Liver (tissue), 9 donors: ENCODE results near the gene BRINP1. TPM values are rescaled to one million over a fixed set of nuclear protein-coding genes. Genes with fewer than 3 reads are reported as not detected.

Experiments used
- DNase-seq: peaks from one replicate; pipeline ENCODE4 v3.0.0-alpha.2; 2017; ENCODE audit warnings: low spot score
- H3K27ac ChIP-seq, 2 donors: one replicate each; pipeline ENCODE4 v1.7.0; 2013; ENCODE audit warnings: inconsistent platforms in 2 of 2, low read length in 2 of 2, control low read depth in 1 of 2, low read depth in 1 of 2, mild to moderate bottlenecking in 1 of 2
- H3K27me3 ChIP-seq, 4 donors: one replicate each; pipeline versions ENCODE4 v1.6.1 to v1.7.0; 2013; ENCODE audit warnings: low read length in 3 of 4, inconsistent platforms in 1 of 4, mild to moderate bottlenecking in 1 of 4, moderate library complexity in 1 of 4; ENCODE audit not compliant: control insufficient read depth in 4 of 4, insufficient read depth in 4 of 4
- H3K36me3 ChIP-seq, 4 donors: one replicate each; pipeline versions ENCODE4 v1.6.1 to v1.7.0; 2013; ENCODE audit warnings: low read length in 3 of 4, mild to moderate bottlenecking in 3 of 4, low read depth in 1 of 4, moderate library complexity in 1 of 4; ENCODE audit not compliant: control insufficient read depth in 4 of 4, insufficient read depth in 3 of 4
- H3K4me1 ChIP-seq, 4 donors: one replicate each; pipeline versions ENCODE4 v1.6.1 to v1.7.0; 2013; ENCODE audit warnings: low read length in 3 of 4, mild to moderate bottlenecking in 3 of 4, moderate library complexity in 1 of 4; ENCODE audit not compliant: control insufficient read depth in 4 of 4, insufficient read depth in 4 of 4
- H3K4me3 ChIP-seq, 3 donors: one replicate each; pipeline versions ENCODE4 v1.6.1 to v1.7.0; 2013; ENCODE audit warnings: low read length in 3 of 3, control low read depth in 1 of 3, low read depth in 1 of 3, mild to moderate bottlenecking in 1 of 3
- H3K9ac ChIP-seq, 2 donors: one replicate each; pipeline ENCODE4 v1.7.0; 2013; ENCODE audit warnings: low read length in 2 of 2, mild to moderate bottlenecking in 2 of 2, moderate library complexity in 2 of 2, control low read depth in 1 of 2, low read depth in 1 of 2
- H3K9me3 ChIP-seq, 4 donors: one replicate each; pipeline versions ENCODE4 v1.6.1 to v1.7.0; 2013; ENCODE audit warnings: low read length in 3 of 4; ENCODE audit not compliant: control insufficient read depth in 4 of 4
- ATF3 ChIP-seq: IDR thresholded peaks from 2 replicates; pipeline ENCODE4 v1.6.1; 2016; ENCODE audit warnings: antibody characterized with exemption
- FOXA1 ChIP-seq: IDR thresholded peaks from 2 replicates; pipeline ENCODE4 v1.6.1; 2016; ENCODE audit warnings: antibody characterized with exemption
- GABPA ChIP-seq, 2 donors: IDR thresholded peaks in 1 of 2; conservative IDR thresholded peaks in 1 of 2; 2 replicates each; pipeline ENCODE4 v1.6.1; 2016; ENCODE audit warnings: antibody characterized with exemption in 2 of 2, mild to moderate bottlenecking in 1 of 2, moderate library complexity in 1 of 2
- NR2F2 ChIP-seq: IDR thresholded peaks from 2 replicates; pipeline ENCODE4 v1.6.1; 2016; ENCODE audit warnings: antibody characterized with exemption
- RAD21 ChIP-seq, 2 donors: IDR thresholded peaks; 2 replicates each; pipeline ENCODE4 v1.6.1; 2016; ENCODE audit warnings: antibody characterized with exemption in 2 of 2, mild to moderate bottlenecking in 2 of 2
- YY1 ChIP-seq: IDR thresholded peaks from 2 replicates; pipeline ENCODE4 v1.6.1; 2016; ENCODE audit warnings: antibody characterized with exemption, mild to moderate bottlenecking
- WGBS: extraction: QIAGEN DNeasy Blood & Tissue Kit; methylation state at CpG from one replicate; pipeline ENCODE4 v1.1.7; 2013; 5-methylcytosine and 5-hydroxymethylcytosine counted together
- polyA plus RNA-seq, 2 donors: library from polyadenylated mRNA; stranded (reverse) in 1 of 2; unstranded in 1 of 2; fragments of 200-250 nt in 1 of 2; fragments of >200 nt in 1 of 2; fragmentation: Nextera tagmentation in 1 of 2; extraction: Ambion mirVana in 1 of 2; gene quantifications; one replicate each; pipeline versions ENCODE4 v1.2.1 to v1.2.3, GENCODE V29; 2013 to 2015
- total RNA-seq, 2 donors: library from RNA; depleted of rRNA; stranded (reverse); fragments of >200 nt; gene quantifications; one replicate each; pipeline ENCODE4 v1.2.3, GENCODE V29; 2014
- TF ChIP-seq, protein P1 (sequence below): fragments of 150-350 bp; IDR thresholded peaks from 2 replicates; pipeline ENCODE4 v1.5.1; 2017; ENCODE audit warnings: improper control_type of control experiment, low read depth, low read length; ENCODE audit not compliant: missing input control
- TF ChIP-seq, protein P2 (sequence below): IDR thresholded peaks from 2 replicates; pipeline ENCODE4 v1.6.1; 2016; ENCODE audit warnings: antibody characterized with exemption, mild to moderate bottlenecking
- donor health status: healthy.
- donor health status: healthy.
- donor health status: healthy.
- donor health status: healthy.
- donor health status: healthy.

Gene BRINP1
- total and polyA plus RNA-seq, 4 donors: under 0.01 to 0.43 (median 0.18) TPM

- TF ChIP-seq, protein P1, sequence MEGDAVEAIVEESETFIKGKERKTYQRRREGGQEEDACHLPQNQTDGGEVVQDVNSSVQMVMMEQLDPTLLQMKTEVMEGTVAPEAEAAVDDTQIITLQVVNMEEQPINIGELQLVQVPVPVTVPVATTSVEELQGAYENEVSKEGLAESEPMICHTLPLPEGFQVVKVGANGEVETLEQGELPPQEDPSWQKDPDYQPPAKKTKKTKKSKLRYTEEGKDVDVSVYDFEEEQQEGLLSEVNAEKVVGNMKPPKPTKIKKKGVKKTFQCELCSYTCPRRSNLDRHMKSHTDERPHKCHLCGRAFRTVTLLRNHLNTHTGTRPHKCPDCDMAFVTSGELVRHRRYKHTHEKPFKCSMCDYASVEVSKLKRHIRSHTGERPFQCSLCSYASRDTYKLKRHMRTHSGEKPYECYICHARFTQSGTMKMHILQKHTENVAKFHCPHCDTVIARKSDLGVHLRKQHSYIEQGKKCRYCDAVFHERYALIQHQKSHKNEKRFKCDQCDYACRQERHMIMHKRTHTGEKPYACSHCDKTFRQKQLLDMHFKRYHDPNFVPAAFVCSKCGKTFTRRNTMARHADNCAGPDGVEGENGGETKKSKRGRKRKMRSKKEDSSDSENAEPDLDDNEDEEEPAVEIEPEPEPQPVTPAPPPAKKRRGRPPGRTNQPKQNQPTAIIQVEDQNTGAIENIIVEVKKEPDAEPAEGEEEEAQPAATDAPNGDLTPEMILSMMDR: no peak
- TF ChIP-seq RAD21 (IDR thresholded peaks at IDR 0.05): no peak
- TF ChIP-seq, protein P2, sequence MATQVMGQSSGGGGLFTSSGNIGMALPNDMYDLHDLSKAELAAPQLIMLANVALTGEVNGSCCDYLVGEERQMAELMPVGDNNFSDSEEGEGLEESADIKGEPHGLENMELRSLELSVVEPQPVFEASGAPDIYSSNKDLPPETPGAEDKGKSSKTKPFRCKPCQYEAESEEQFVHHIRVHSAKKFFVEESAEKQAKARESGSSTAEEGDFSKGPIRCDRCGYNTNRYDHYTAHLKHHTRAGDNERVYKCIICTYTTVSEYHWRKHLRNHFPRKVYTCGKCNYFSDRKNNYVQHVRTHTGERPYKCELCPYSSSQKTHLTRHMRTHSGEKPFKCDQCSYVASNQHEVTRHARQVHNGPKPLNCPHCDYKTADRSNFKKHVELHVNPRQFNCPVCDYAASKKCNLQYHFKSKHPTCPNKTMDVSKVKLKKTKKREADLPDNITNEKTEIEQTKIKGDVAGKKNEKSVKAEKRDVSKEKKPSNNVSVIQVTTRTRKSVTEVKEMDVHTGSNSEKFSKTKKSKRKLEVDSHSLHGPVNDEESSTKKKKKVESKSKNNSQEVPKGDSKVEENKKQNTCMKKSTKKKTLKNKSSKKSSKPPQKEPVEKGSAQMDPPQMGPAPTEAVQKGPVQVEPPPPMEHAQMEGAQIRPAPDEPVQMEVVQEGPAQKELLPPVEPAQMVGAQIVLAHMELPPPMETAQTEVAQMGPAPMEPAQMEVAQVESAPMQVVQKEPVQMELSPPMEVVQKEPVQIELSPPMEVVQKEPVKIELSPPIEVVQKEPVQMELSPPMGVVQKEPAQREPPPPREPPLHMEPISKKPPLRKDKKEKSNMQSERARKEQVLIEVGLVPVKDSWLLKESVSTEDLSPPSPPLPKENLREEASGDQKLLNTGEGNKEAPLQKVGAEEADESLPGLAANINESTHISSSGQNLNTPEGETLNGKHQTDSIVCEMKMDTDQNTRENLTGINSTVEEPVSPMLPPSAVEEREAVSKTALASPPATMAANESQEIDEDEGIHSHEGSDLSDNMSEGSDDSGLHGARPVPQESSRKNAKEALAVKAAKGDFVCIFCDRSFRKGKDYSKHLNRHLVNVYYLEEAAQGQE: no peak
Observed at GRCh38 chr9:119160551-119160950, 208.7 kb downstream of the BRINP1 start (continued).

DNA sequence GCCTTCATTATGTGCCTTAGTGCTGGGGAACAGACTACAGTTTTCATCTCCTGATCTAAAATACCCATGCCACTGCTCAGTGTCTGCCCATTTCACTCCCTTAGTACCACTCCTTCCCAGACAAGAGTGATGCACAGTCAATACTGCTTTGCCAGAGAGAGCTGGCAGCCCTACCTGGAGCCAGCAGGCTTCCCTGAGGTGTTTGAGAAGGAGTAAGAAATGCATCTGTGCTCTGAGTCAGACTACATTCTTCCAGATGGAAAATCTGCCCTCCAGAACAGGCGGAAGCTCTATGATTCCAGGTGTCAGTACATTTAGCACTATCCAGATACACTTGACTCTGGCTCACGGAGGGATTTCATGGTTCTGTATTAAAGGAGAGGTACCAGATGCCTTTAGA is 209.8 kb downstream of the BRINP1 start:
- WGBS: 68% methylated on average over 2 of the region's 2 CpGs
- H3K4me1 ChIP-seq: no peaks in the 10 kb centered on the region
- no peak for DNase-seq
- no peak overlapping the region for H3K9ac ChIP-seq
- H3K4me3 ChIP-seq: no peak overlapping the region
- no peaks in the 10 kb centered on the region for H3K36me3 ChIP-seq
- peaks cover 0 to 4% (median under 1%) of the 10 kb centered on the region in 4 donors for H3K9me3 ChIP-seq
- TF ChIP-seq, protein P2: no peak
- no peak for TF ChIP-seq FOXA1
- no peak for TF ChIP-seq GABPA (IDR thresholded peaks at IDR 0.05 in 1 of 2, conservative IDR thresholded peaks at IDR 0.05 in 1 of 2)
- no peak for TF ChIP-seq ATF3
- no peak for TF ChIP-seq YY1
- TF ChIP-seq, protein P1: no peak
- no peak for TF ChIP-seq NR2F2
- no peaks in the 10 kb centered on the region for H3K27me3 ChIP-seq
- no peak overlapping the region for H3K27ac ChIP-seq
